H9 (cell line): ENCODE results near the gene SAA1. TPM values are rescaled to one million over a fixed set of nuclear protein-coding genes. Genes with fewer than 3 reads are reported as not detected.

Experiments used
- DNase-seq: peaks from one replicate; pipeline ENCODE4 v3.0.0-alpha.2; 2017
- H2AFZ ChIP-seq: one replicate; pipeline ENCODE4 v1.6.1; 2013; ENCODE audit warnings: mild to moderate bottlenecking, low read length, control low read depth, moderate library complexity
- H2AK5ac ChIP-seq: 2 replicates; pipeline ENCODE4 v1.6.1; 2013; ENCODE audit warnings: low read length, control low read depth, mixed read lengths; ENCODE audit not compliant: insufficient read length
- H2BK120ac ChIP-seq: one replicate; pipeline ENCODE4 v1.6.1; 2013; ENCODE audit warnings: low read depth, mild to moderate bottlenecking, low read length, control low read depth, inconsistent platforms; ENCODE audit not compliant: poor library complexity, severe bottlenecking
- H2BK12ac ChIP-seq: 2 replicates; pipeline ENCODE4 v1.6.1; 2013; ENCODE audit warnings: low read length, control low read depth, mixed read lengths, low read depth; ENCODE audit not compliant: insufficient read length
- H2BK15ac ChIP-seq: 2 replicates; pipeline ENCODE4 v1.6.1; 2013; ENCODE audit warnings: low read depth, low read length, control low read depth
- H2BK20ac ChIP-seq: one replicate; pipeline ENCODE4 v1.6.1; 2013; ENCODE audit warnings: low read depth, mild to moderate bottlenecking, low read length, control low read depth, inconsistent platforms; ENCODE audit not compliant: poor library complexity, severe bottlenecking
- H2BK5ac ChIP-seq: 2 replicates; pipeline ENCODE4 v1.6.1; 2013; ENCODE audit warnings: low read length, control low read depth, mixed read lengths; ENCODE audit not compliant: insufficient read length
- H3K14ac ChIP-seq: 2 replicates; pipeline ENCODE4 v1.6.1; 2013; ENCODE audit warnings: low read length, control low read depth; ENCODE audit not compliant: insufficient read depth
- H3K18ac ChIP-seq: 2 replicates; pipeline ENCODE4 v1.6.1; 2013; ENCODE audit warnings: low read depth, mild to moderate bottlenecking, mixed read lengths, low read length, control low read depth; ENCODE audit not compliant: insufficient read length
- H3K23ac ChIP-seq: 2 replicates; pipeline ENCODE4 v1.6.1; 2013; ENCODE audit warnings: low read length, control low read depth, mixed read lengths, low read depth; ENCODE audit not compliant: insufficient read length
- H3K23me2 ChIP-seq: 2 replicates; pipeline ENCODE4 v1.6.1; 2013; ENCODE audit warnings: low read depth, mild to moderate bottlenecking, mixed read lengths, low read length, control low read depth; ENCODE audit not compliant: insufficient read length, poor library complexity, severe bottlenecking
- H3K27ac ChIP-seq: 2 replicates; pipeline ENCODE4 v1.5.1; 2013; ENCODE audit warnings: low read length, control low read depth, mixed read lengths, low read depth; ENCODE audit not compliant: insufficient read length
- H3K27me3 ChIP-seq: 2 replicates; pipeline ENCODE4 v1.6.1; 2013; ENCODE audit warnings: low read length, control low read depth, inconsistent platforms; ENCODE audit not compliant: insufficient read depth
- H3K4ac ChIP-seq: 2 replicates; pipeline ENCODE4 v1.6.1; 2013; ENCODE audit warnings: low read depth, mild to moderate bottlenecking, control low read depth, inconsistent platforms, low read length, moderate library complexity
- H3K4me1 ChIP-seq: 2 replicates; pipeline ENCODE4 v1.6.1; 2013; ENCODE audit warnings: low read length, control low read depth, inconsistent platforms; ENCODE audit not compliant: insufficient read depth
- H3K4me2 ChIP-seq: 2 replicates; pipeline ENCODE4 v1.6.1; 2013; ENCODE audit warnings: low read length, control low read depth, mixed read lengths; ENCODE audit not compliant: insufficient read length, insufficient read depth
- H3K56ac ChIP-seq: 2 replicates; pipeline ENCODE4 v1.6.1; 2013; ENCODE audit warnings: low read depth, mild to moderate bottlenecking, mixed read lengths, low read length, control low read depth; ENCODE audit not compliant: insufficient read length
- H3K79me1 ChIP-seq: 2 replicates; pipeline ENCODE4 v1.6.1; 2013; ENCODE audit warnings: low read depth, mild to moderate bottlenecking, moderate library complexity, low read length, control low read depth, inconsistent platforms; ENCODE audit not compliant: insufficient read depth, poor library complexity, severe bottlenecking
- H3K79me2 ChIP-seq: 2 replicates; pipeline ENCODE4 v1.6.1; 2013; ENCODE audit warnings: low read length, control low read depth, inconsistent platforms; ENCODE audit not compliant: insufficient read depth
- H3K9ac ChIP-seq: 2 replicates; pipeline ENCODE4 v1.6.1; 2013; ENCODE audit warnings: low read length, control low read depth, mixed read lengths; ENCODE audit not compliant: insufficient read length; ENCODE audit errors: extremely low read depth
- H3K9me3 ChIP-seq: one replicate; pipeline ENCODE4 v1.6.1; 2013; ENCODE audit warnings: low read depth, low read length, inconsistent platforms; ENCODE audit not compliant: control insufficient read depth
- H3T11ph ChIP-seq: one replicate; pipeline ENCODE4 v1.6.1; 2013; ENCODE audit warnings: mild to moderate bottlenecking, low read length, control low read depth, inconsistent platforms
- H4K20me1 ChIP-seq: one replicate; pipeline ENCODE4 v1.6.1; 2013; ENCODE audit not compliant: control insufficient read depth, insufficient read length, insufficient read depth
- H4K5ac ChIP-seq: 2 replicates; pipeline ENCODE4 v1.6.1; 2013; ENCODE audit warnings: low read depth, mild to moderate bottlenecking, mixed read lengths, low read length, control low read depth; ENCODE audit not compliant: insufficient read length
- H4K8ac ChIP-seq: replicated peaks from 2 replicates; pipeline ENCODE4 v1.6.1; 2013; ENCODE audit warnings: low read length, control low read depth, mixed read lengths, low read depth; ENCODE audit not compliant: insufficient read length
- H4K91ac ChIP-seq: 2 replicates; pipeline ENCODE4 v1.6.1; 2013; ENCODE audit warnings: low read depth, mild to moderate bottlenecking, moderate library complexity, mixed read lengths, low read length, control low read depth; ENCODE audit not compliant: insufficient read length
- H3K27ac Mint-ChIP-seq, 3 experiments: 2 replicates in 2 of 3; 3 replicates in 1 of 3; pipeline ENCODE4 v1.8.0; 2020 to 2021; ENCODE audit warnings: mixed read lengths in 3 of 3, mild to moderate bottlenecking in 1 of 3, moderate library complexity in 1 of 3
- H3K27me3 Mint-ChIP-seq: 2 replicates; pipeline ENCODE4 v1.8.0; 2021; ENCODE audit warnings: low read depth, mild to moderate bottlenecking, moderate library complexity, mixed read lengths
- H3K36me3 Mint-ChIP-seq, 3 experiments: 2 replicates in 2 of 3; 3 replicates in 1 of 3; pipeline ENCODE4 v1.8.0; 2020 to 2021; ENCODE audit warnings: low read depth in 3 of 3, mixed read lengths in 3 of 3; ENCODE audit not compliant: insufficient read depth in 1 of 3
- H3K4me1 Mint-ChIP-seq, 2 experiments: 2 replicates each; pipeline ENCODE4 v1.8.0; 2020; ENCODE audit warnings: mixed read lengths in 2 of 2
- H3K4me3 Mint-ChIP-seq, 2 experiments: 2 replicates in 1 of 2; 3 replicates in 1 of 2; pipeline ENCODE4 v1.8.0; 2020 to 2021; ENCODE audit warnings: mild to moderate bottlenecking in 2 of 2, mixed read lengths in 2 of 2, moderate library complexity in 1 of 2
- H3K9me3 Mint-ChIP-seq, 2 experiments: 2 replicates in 1 of 2; 3 replicates in 1 of 2; pipeline ENCODE4 v1.8.0; 2020; ENCODE audit warnings: mild to moderate bottlenecking in 2 of 2, mixed read lengths in 2 of 2, moderate library complexity in 1 of 2
- WGBS: extraction: QIAGEN DNeasy Blood & Tissue Kit; methylation state at CpG from one replicate; pipeline ENCODE4 v1.1.7; 2013; ENCODE audit warnings: missing lambda C conversion rate, low lambda C conversion rate, mixed read lengths; ENCODE audit not compliant: insufficient read length; ENCODE audit errors: extremely low coverage; 5-methylcytosine and 5-hydroxymethylcytosine counted together
- total RNA-seq: library from RNA; stranded (reverse); gene quantifications from 2 replicates; pipeline ENCODE4 v1.2.1, GENCODE V29; 2021
- TF ChIP-seq, protein P1 (sequence below): fragments of 200-600 bp; sonication (generic); conservative IDR thresholded peaks from 3 replicates; pipeline ENCODE4 v1.8.0; 2021; ENCODE audit warnings: antibody characterized with exemption, mild to moderate bottlenecking

Gene SAA1
- total RNA-seq, 1 experiment from 2014 or later: not detected

DNA sequence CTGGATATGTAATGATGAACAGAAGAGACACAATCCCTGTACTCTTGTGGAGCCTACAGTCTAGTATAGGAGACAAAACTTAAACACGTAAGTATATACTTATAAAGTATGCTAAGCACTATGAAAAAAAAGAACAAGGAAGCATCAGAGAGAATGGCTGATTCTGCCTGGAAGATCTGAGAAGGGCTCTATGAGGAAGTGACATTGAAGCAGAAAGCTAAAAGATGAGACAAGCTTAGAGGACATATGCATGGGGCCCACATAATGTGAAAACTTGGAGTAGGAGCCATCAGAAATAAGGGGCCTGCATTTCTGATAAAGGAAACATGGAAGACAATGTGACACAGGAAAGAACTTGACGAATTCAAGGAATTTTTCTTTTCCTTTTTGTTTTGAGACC, 16.6 kb downstream of the SAA1 start:
- Mint-ChIP-seq H3K27me3 (no peaks in the 10 kb centered on the region), H3K4me1 (no peaks in the 10 kb centered on the region), H3K4me3 (no peak overlapping the region), H3K27ac (no peak overlapping the region), H3K9me3 (no peaks in the 10 kb centered on the region), H3K36me3 (peaks cover 33 to 64% (median 64%) of the 10 kb centered on the region in 3 experiments; a peak in 6 of 7 replicates)
- Histone ChIP-seq H3K79me1 (no peaks in the 10 kb centered on the region), H2BK12ac (no peak overlapping the region), H2AFZ (no peak overlapping the region), H3K9me3 (no peaks in the 10 kb centered on the region), H4K5ac (no peak overlapping the region), H3K4me1 (no peaks in the 10 kb centered on the region), H3K14ac (no peak overlapping the region), H2BK120ac (no peak overlapping the region), H4K8ac (no peak overlapping the region), H2BK5ac (no peak overlapping the region), H3K23me2 (no peaks in the 10 kb centered on the region), H3K56ac (no peak overlapping the region), H3K9ac (no peak overlapping the region), H2BK15ac (no peak overlapping the region), H3K18ac (no peak overlapping the region), H3K79me2 (no peaks in the 10 kb centered on the region), H3K27me3 (no peaks in the 10 kb centered on the region), H3T11ph (no peak overlapping the region), H3K4ac (no peak overlapping the region), H2BK20ac (no peak overlapping the region), H4K91ac (no peak overlapping the region), H4K20me1 (no peaks in the 10 kb centered on the region), H2AK5ac (no peak overlapping the region), H3K27ac (no peak overlapping the region), H3K23ac (no peak overlapping the region), H3K4me2 (no peak overlapping the region)
- WGBS: no CpG with 5 or more reads among the region's 2 CpGs
- TF ChIP-seq, protein P1, sequence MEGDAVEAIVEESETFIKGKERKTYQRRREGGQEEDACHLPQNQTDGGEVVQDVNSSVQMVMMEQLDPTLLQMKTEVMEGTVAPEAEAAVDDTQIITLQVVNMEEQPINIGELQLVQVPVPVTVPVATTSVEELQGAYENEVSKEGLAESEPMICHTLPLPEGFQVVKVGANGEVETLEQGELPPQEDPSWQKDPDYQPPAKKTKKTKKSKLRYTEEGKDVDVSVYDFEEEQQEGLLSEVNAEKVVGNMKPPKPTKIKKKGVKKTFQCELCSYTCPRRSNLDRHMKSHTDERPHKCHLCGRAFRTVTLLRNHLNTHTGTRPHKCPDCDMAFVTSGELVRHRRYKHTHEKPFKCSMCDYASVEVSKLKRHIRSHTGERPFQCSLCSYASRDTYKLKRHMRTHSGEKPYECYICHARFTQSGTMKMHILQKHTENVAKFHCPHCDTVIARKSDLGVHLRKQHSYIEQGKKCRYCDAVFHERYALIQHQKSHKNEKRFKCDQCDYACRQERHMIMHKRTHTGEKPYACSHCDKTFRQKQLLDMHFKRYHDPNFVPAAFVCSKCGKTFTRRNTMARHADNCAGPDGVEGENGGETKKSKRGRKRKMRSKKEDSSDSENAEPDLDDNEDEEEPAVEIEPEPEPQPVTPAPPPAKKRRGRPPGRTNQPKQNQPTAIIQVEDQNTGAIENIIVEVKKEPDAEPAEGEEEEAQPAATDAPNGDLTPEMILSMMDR: no peak
- DNase-seq: no peak
